Measurements from ENCODE around the gene ULK2. TPM values are rescaled to one million over a fixed set of nuclear protein-coding genes. Genes with fewer than 3 reads are reported as not detected.

ULK2 gene
- total and polyA plus RNA-seq, 2 of the 13 experiments (the other 11 are each of a cell fraction or from before 2014, with no cell fraction given), result 0.01 TPM; not detected in 1

DNA sequence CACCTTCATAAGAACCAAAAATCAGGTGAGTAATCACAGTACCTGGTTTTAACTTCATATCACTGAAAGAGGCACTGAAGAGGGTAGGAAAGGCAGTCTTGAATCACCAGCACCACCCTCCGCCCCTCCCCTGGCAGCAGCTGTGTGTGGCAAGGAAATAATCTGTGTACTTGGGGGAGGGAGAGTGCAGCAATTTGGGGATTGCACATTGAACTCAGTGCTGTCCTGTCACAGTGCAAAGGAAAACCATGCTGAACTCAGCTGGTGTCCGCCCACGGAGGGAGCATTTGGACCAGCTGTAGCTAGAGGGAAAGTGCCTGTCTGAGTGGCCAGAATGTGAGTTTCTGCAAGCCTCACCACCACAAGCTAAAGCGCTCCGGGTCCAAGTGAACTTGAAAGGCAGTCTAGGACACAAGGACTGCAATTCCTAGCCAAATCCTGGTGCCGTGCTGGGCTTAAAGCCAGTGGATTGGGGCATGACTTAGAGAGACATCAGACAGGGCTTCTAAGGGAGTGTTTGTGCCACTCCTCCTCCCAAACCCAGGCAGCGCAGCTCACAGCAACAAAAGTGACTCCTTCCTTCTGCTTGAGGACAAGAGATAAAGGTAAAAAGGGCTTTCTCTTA is 79.9 kb downstream of the ULK2 start:
- TF ChIP-seq ZNF816 (CRISPR knock-in tag; IDR thresholded peaks at IDR 0.05; ENCODE audit: borderline replicate concordance) (no peak), ZNF354B (CRISPR knock-in tag; IDR thresholded peaks at IDR 0.05) (no peak), ZNF619 (CRISPR knock-in tag; IDR thresholded peaks at IDR 0.05) (no peak), ZNF777 (CRISPR knock-in tag; IDR thresholded peaks at IDR 0.05) (no peak), MIXL1 (CRISPR knock-in tag; IDR thresholded peaks at IDR 0.05) (no peak), SAP130 (CRISPR knock-in tag; IDR thresholded peaks at IDR 0.05; ENCODE audit: low read depth) (no peak), BCL6 (CRISPR knock-in tag; IDR thresholded peaks at IDR 0.05) (no peak), NRL (CRISPR knock-in tag; IDR thresholded peaks at IDR 0.05; ENCODE audit: borderline replicate concordance) (no peak), ZNF792 (CRISPR knock-in tag; IDR thresholded peaks at IDR 0.05) (no peak), ELF1 (CRISPR knock-in tag; IDR thresholded peaks at IDR 0.05) (no peak), ZNF703 (CRISPR knock-in tag; IDR thresholded peaks at IDR 0.05; ENCODE audit: borderline replicate concordance) (no peak), KDM5B (CRISPR knock-in tag; IDR thresholded peaks at IDR 0.05; ENCODE audit: borderline replicate concordance) (no peak)
- TF ChIP-seq, protein P1, sequence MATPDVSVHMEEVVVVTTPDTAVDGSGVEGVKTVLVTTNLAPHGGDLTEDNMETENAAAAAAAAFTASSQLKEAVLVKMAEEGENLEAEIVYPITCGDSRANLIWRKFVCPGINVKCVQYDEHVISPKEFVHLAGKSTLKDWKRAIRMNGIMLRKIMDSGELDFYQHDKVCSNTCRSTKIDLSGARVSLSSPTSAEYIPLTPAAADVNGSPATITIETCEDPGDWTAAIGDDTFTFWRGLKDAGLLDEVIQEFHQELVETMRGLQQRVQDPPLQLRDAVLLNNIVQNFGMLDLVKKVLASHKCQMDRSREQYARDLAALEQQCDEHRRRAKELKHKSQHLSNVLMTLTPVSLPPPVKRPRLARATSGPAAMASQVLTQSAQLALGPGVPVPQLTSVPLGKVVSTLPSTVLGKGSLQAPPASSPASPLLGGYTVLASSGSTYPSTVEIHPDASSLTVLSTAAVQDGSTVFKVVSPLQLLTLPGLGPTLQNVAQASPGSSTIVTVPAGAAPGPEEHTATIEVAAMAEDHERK (CRISPR knock-in tag; IDR thresholded peaks at IDR 0.05; ENCODE audit: low read depth), result no peak
- TF ChIP-seq, protein P2, sequence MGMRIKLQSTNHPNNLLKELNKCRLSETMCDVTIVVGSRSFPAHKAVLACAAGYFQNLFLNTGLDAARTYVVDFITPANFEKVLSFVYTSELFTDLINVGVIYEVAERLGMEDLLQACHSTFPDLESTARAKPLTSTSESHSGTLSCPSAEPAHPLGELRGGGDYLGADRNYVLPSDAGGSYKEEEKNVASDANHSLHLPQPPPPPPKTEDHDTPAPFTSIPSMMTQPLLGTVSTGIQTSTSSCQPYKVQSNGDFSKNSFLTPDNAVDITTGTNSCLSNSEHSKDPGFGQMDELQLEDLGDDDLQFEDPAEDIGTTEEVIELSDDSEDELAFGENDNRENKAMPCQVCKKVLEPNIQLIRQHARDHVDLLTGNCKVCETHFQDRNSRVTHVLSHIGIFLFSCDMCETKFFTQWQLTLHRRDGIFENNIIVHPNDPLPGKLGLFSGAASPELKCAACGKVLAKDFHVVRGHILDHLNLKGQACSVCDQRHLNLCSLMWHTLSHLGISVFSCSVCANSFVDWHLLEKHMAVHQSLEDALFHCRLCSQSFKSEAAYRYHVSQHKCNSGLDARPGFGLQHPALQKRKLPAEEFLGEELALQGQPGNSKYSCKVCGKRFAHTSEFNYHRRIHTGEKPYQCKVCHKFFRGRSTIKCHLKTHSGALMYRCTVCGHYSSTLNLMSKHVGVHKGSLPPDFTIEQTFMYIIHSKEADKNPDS (CRISPR knock-in tag; IDR thresholded peaks at IDR 0.05), result no peak
- TF ChIP-seq, protein P3, sequence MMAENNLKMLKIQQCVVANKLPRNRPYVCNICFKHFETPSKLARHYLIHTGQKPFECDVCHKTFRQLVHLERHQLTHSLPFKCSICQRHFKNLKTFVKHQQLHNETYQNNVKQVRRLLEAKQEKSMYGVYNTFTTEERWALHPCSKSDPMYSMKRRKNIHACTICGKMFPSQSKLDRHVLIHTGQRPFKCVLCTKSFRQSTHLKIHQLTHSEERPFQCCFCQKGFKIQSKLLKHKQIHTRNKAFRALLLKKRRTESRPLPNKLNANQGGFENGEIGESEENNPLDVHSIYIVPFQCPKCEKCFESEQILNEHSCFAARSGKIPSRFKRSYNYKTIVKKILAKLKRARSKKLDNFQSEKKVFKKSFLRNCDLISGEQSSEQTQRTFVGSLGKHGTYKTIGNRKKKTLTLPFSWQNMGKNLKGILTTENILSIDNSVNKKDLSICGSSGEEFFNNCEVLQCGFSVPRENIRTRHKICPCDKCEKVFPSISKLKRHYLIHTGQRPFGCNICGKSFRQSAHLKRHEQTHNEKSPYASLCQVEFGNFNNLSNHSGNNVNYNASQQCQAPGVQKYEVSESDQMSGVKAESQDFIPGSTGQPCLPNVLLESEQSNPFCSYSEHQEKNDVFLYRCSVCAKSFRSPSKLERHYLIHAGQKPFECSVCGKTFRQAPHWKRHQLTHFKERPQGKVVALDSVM (CRISPR knock-in tag; IDR thresholded peaks at IDR 0.05), result no peak
- TF ChIP-seq, protein P4, sequence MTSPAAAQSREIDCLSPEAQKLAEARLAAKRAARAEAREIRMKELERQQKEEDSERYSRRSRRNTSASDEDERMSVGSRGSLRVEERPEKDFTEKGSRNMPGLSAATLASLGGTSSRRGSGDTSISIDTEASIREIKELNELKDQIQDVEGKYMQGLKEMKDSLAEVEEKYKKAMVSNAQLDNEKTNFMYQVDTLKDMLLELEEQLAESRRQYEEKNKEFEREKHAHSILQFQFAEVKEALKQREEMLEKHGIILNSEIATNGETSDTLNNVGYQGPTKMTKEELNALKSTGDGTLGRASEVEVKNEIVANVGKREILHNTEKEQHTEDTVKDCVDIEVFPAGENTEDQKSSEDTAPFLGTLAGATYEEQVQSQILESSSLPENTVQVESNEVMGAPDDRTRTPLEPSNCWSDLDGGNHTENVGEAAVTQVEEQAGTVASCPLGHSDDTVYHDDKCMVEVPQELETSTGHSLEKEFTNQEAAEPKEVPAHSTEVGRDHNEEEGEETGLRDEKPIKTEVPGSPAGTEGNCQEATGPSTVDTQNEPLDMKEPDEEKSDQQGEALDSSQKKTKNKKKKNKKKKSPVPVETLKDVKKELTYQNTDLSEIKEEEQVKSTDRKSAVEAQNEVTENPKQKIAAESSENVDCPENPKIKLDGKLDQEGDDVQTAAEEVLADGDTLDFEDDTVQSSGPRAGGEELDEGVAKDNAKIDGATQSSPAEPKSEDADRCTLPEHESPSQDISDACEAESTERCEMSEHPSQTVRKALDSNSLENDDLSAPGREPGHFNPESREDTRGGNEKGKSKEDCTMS (CRISPR knock-in tag; conservative IDR thresholded peaks at IDR 0.05), result no peak
- Histone ChIP-seq H3K27ac (ENCODE audit: extremely low read length, insufficient read depth, low read length) (no peak overlapping the region), H3K4me1 (ENCODE audit: insufficient read depth, low read length) (no peaks in the 10 kb centered on the region), H3K4me2 (ENCODE audit: low read depth, low read length) (no peak overlapping the region), H3K79me2 (ENCODE audit: insufficient read depth, low read length) (no peaks in the 10 kb centered on the region), H3K27me3 (ENCODE audit: control insufficient read depth in 1 of 2, insufficient read depth in 2 of 2, low read length in 2 of 2) (no peaks in the 10 kb centered on the region), H2AFZ (ENCODE audit: low read length) (no peak overlapping the region), H3K9ac (ENCODE audit: insufficient read depth, low read depth, low read length) (no peak overlapping the region), H3K36me3 (replicated peaks in 1 of 2; ENCODE audit: control insufficient read depth in 1 of 2, insufficient read depth in 2 of 2, low read length in 2 of 2) (no peaks in the 10 kb centered on the region), H3K4me3 (replicated peaks in 1 of 3; ENCODE audit: insufficient read depth in 1 of 3, low read depth in 2 of 3, low read length in 3 of 3) (no peak overlapping the region), H4K20me1 (ENCODE audit: insufficient read depth, low read length) (no peaks in the 10 kb centered on the region), H3K9me3 (ENCODE audit: low read length) (no peaks in the 10 kb centered on the region)
- no TSS peak for BruUV-seq (replicated peaks)
- in situ Hi-C loops (cut with HindIII; ENCODE audit: extremely low pct_ligation_motif_present, low pct_unique_long_range_greater_than_20kb), result no loop called here
- intact Hi-C loops (cut with micrococcal nuclease; ENCODE audit: unreplicated experiment), result no loop called here
- no peak for ATAC-seq
- DNase-seq (ENCODE audit: low spot score), result no peak
- ChIA-PET CTCF (ENCODE audit: low intra/inter-chr PET ratio, low total read pairs) (no interaction called here), POLR2A (no interaction called here)
- peak; percentile 8 for FAIRE-seq
- WGBS (ENCODE audit: low lambda C conversion rate), result 47% methylated on average over 6 of the region's 7 CpGs

Data from HepG2 (cell line).